NCI-H82 (cell line): ENCODE measurements around the gene BUB1B.

Experiments used
- DNase-seq: peaks from one replicate; lab custom pipeline; 2025; lab: John Stamatoyannopoulos, UW

The BUB1B gene

GRCh38 chr15:40252438-40253166 lies 91.7 kb downstream of the BUB1B start:
- DNase-seq, result no peak

GRCh38 chr15:40253167-40253790 lies 92.4 kb downstream of the BUB1B start:
- DNase-seq, result no peak

GRCh38 chr15:40254452-40254851 lies 93.6 kb downstream of the BUB1B start:
- DNase-seq, result no peak

- peak; percentile 26 for DNase-seq
These were observed 94.2 kb downstream of the BUB1B start for GRCh38 chr15:40255033-40255432.

DNA sequence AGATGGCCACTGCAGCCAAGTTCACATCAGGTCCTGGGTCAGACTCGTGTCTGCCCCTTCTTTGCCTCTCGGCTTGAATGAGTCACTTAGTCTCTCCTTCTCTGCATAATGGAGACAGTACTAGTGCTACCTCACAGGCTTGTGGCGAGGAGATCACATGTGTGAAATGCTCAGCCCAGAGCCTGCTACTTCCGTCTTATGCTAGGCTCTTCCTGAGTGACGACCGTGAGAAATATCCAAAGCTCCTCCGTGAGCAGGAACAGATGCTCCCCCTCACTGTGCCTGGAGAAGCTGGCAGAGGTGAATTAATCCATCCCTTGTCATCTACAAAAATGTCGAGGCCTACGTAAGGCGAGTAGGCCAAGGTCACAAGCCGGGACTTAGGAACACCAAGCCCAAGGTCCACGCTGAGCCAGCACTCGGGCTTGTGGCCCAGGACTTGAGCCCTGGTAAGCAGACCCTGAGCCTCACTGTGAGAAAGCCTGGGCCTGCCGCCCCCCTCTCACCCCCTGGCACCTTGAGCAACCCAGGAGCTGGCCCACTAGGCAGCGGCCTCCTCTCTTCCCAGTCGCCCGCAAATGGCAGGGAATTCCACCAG lies 95.9 kb downstream of the BUB1B start:
- peak; percentile 48 for DNase-seq

- DNase-seq, result no peak
These were observed 97.0 kb downstream of the BUB1B start for GRCh38 chr15:40257656-40258450.

- DNase-seq, result no peak
These were observed 97.7 kb downstream of the BUB1B start for GRCh38 chr15:40258544-40258943.

- peak; percentile 29 for DNase-seq
These were observed 98.2 kb downstream of the BUB1B start for GRCh38 chr15:40259021-40259420.

DNA sequence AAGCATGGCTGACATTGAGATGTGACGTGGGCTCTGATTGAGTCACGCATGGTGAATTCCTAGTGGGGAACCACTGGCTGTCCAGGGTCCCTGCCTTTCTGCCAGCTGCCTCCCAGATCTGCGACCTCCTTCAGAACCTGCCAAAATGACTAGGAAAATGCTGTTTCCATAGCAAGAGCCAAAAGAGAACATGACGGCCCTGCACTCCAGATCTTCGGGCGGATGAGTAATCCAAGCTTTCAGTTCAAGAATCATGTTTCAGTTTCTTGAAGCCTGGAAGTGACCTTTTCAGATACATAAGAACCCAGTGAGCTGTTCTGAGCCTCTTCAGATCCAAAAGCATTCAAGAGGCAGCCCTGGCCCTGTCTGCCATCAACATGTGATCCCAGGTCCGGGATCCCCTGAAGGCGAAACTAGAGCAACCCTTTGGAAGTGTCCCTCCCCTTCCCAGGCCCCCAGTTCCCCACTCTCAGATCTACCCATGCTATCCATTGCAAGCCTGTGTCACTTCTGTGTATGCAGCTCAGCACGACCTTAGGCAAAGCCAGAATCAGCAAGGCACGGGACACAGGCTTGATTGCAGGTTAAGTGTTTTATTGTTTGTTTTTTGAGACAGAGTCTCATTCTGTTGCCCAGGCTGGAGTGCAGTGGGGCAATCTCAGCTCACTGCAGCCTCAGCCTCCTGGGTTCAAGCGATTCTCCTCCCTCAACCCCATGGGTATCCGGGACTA lies 102.3 kb downstream of the BUB1B start:
- DNase-seq, result no peak

GRCh38 chr15:40264321-40265153 lies 103.7 kb downstream of the BUB1B start:
- no peak for DNase-seq

GRCh38 chr15:40265355-40265754 lies 104.5 kb downstream of the BUB1B start:
- DNase-seq, result no peak

- no peak for DNase-seq
These were observed 105.0 kb downstream of the BUB1B start for GRCh38 chr15:40265875-40266274.

DNA sequence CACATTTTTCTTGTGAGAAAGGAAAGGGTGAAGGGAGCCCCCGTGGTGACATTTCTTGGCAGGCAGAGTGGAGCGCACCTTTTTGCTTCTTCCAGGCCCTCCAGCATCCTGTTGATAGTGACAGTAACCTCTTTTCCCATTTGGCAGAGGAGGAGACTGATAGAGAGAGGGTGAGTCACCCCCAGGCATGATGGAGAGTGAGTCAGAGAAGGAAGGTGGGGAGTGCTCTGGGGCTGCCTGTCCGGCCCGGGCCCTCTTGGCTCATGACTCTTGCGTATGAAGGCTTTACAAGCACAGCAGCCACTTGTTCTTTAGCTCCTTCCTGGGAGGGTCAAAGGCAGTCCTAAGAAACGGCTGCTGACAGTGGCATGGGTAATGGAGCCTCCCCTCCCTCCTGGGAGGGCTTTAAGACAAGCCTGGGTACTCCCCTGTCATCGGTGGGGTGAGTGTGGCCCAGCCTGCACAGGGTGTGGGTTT lies 106.0 kb downstream of the BUB1B start:
- no peak for DNase-seq

- DNase-seq, result no peak
These were observed 106.8 kb downstream of the BUB1B start for GRCh38 chr15:40267670-40268069.

- no peak for DNase-seq
These were observed 108.7 kb downstream of the BUB1B start for GRCh38 chr15:40269604-40270003.

GRCh38 chr15:40270246-40270995 lies 109.6 kb downstream of the BUB1B start:
- no peak for DNase-seq
